Nephron (organoid): ENCODE results near the gene PPP1R16B.

Experiments used
- H3K27ac Mint-ChIP-seq, 3 experiments: 2 replicates each; pipeline ENCODE4 v1.8.0; 2020; ENCODE audit warnings: mixed read lengths in 3 of 3, mild to moderate bottlenecking in 2 of 3, moderate library complexity in 1 of 3
- H3K27me3 Mint-ChIP-seq: 2 replicates; pipeline ENCODE4 v1.8.0; 2021; ENCODE audit warnings: low read depth, mild to moderate bottlenecking, moderate library complexity, mixed read lengths
- H3K36me3 Mint-ChIP-seq: 2 replicates; pipeline ENCODE4 v1.8.0; 2020; ENCODE audit warnings: low read depth, mixed read lengths
- H3K4me1 Mint-ChIP-seq: 2 replicates; pipeline ENCODE4 v1.8.0; 2020; ENCODE audit warnings: mixed read lengths
- H3K4me3 Mint-ChIP-seq, 3 experiments: 2 replicates each; pipeline ENCODE4 v1.8.0; 2020; ENCODE audit warnings: mild to moderate bottlenecking in 3 of 3, mixed read lengths in 3 of 3, moderate library complexity in 2 of 3
- H3K9me3 Mint-ChIP-seq: 2 replicates; pipeline ENCODE4 v1.8.0; 2020; ENCODE audit warnings: mixed read lengths
- TF ChIP-seq, protein P1 (sequence below), 3 experiments: fragments of 200-600 bp; sonication (generic); IDR thresholded peaks; one replicate each; pipeline ENCODE4 v1.5.0; 2021; ENCODE audit warnings: antibody characterized with exemption in 3 of 3; ENCODE audit not compliant: unreplicated experiment in 3 of 3

Gene PPP1R16B

DNA sequence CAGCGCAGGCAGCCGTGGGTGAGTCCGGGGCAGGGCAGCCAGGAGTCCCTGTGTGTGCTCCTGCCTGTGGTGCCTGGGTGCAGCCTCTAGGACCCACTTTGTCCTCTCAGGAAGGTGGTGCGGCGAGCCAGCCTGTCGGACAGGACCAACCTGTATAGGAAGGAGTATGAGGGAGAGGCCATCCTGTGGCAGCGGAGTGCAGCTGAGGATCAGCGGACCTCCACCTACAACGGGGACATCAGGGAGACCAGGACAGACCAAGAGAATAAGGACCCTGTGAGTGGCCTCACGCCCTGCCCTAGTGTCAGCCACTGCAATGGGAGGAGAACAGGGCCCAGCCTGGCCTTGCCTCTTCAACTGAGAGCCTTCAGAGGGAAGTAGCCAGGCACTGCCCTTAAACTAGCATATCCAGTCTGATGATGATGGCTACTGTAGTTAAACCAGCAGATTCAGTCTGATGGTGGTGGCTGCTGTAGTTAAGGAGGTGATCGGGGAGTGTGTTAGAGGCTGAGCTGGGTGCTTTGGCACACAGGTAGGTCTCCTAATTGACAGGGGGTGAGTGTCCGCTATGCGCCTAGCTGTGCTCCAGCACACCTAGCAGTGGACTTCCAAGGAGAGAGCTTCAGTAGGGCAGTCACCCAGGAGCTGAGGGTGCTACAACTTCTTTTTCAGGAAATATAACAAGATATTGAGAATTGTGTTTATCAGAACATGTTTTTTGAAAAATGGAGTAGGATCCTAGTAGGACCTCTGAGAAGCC is 102.6 kb downstream of the PPP1R16B start:
- TF ChIP-seq, protein P1, sequence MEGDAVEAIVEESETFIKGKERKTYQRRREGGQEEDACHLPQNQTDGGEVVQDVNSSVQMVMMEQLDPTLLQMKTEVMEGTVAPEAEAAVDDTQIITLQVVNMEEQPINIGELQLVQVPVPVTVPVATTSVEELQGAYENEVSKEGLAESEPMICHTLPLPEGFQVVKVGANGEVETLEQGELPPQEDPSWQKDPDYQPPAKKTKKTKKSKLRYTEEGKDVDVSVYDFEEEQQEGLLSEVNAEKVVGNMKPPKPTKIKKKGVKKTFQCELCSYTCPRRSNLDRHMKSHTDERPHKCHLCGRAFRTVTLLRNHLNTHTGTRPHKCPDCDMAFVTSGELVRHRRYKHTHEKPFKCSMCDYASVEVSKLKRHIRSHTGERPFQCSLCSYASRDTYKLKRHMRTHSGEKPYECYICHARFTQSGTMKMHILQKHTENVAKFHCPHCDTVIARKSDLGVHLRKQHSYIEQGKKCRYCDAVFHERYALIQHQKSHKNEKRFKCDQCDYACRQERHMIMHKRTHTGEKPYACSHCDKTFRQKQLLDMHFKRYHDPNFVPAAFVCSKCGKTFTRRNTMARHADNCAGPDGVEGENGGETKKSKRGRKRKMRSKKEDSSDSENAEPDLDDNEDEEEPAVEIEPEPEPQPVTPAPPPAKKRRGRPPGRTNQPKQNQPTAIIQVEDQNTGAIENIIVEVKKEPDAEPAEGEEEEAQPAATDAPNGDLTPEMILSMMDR (IDR thresholded peaks at IDR 0.05; ENCODE audit: unreplicated experiment in 3 of 3): no peak
- no peaks in the 10 kb centered on the region for H3K36me3 Mint-ChIP-seq
- H3K4me3 Mint-ChIP-seq: no peak overlapping the region
- H3K27me3 Mint-ChIP-seq: peaks cover 45% of the 10 kb centered on the region
- H3K9me3 Mint-ChIP-seq: peaks cover 3% of the 10 kb centered on the region
- H3K4me1 Mint-ChIP-seq: no peaks in the 10 kb centered on the region
- no peak overlapping the region for H3K27ac Mint-ChIP-seq

DNA sequence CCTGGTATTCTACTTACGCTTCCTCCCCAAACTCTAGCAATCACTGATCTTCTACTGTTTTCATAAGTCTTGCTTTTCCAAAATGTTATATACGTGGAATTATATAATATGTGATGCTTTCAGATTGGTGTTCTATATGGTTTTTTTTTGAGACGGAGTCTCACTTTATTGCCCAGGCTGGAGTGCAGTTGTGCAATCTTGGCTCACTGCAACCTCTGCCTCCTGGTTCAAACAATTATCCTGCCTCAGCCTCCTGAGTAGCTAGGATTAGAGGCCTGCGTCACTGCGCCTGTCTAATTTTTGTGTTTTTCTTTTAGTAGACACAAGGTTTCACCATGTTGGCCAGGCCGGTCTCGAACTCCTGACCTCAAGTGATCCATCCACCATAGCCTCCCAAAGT is 109.9 kb downstream of the PPP1R16B start:
- peaks cover 27% of the 10 kb centered on the region for H3K27me3 Mint-ChIP-seq

DNA sequence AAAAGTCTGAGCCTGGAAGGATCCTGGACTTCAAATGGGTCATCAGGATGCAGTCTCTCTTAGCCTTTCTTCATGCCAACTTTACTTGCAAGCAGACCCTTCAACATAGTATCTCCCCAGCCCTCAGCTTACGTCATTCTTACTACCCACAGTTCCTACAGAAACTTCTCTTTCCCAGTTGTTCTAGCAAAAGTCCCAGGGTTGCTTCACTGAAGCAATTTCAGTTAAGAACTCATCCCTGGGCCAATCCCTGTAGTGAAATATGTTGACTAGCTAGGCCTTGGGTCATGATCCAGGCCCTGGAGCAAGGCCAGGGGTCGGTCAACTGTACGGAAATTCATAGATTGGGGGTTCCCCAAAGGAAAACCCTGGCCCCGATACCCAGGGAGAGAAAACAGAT is 112.2 kb downstream of the PPP1R16B start:
- Mint-ChIP-seq H3K27me3 (peaks cover 32% of the 10 kb centered on the region), H3K36me3 (no peaks in the 10 kb centered on the region), H3K4me1 (no peaks in the 10 kb centered on the region), H3K4me3 (no peak overlapping the region), H3K27ac (no peak overlapping the region), H3K9me3 (no peaks in the 10 kb centered on the region)
- TF ChIP-seq, protein P1 (IDR thresholded peaks at IDR 0.05; ENCODE audit: unreplicated experiment in 3 of 3): no peak

More for the DNA sequence above, 109.9 kb downstream of the PPP1R16B start:
- no peak overlapping the region for H3K27ac Mint-ChIP-seq
- TF ChIP-seq, protein P1 (IDR thresholded peaks at IDR 0.05; ENCODE audit: unreplicated experiment in 3 of 3): no peak
- no peak overlapping the region for H3K4me3 Mint-ChIP-seq
- H3K9me3 Mint-ChIP-seq: no peaks in the 10 kb centered on the region
- H3K4me1 Mint-ChIP-seq: no peaks in the 10 kb centered on the region
- H3K36me3 Mint-ChIP-seq: no peaks in the 10 kb centered on the region

DNA sequence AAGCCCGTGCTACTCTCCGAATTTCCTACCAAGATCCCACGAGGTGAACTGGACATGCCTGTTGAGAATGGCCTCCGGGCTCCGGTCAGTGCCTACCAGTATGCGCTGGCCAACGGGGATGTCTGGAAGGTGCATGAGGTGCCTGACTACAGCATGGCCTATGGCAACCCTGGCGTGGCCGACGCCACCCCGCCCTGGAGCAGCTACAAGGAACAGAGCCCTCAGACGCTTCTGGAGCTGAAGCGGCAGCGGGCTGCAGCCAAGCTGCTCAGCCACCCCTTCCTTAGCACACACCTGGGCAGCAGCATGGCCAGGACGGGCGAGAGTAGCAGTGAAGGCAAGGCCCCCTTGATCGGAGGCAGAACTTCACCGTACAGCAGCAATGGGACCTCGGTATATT is 112.7 kb downstream of the PPP1R16B start:
- Mint-ChIP-seq H3K27me3 (peaks cover 30% of the 10 kb centered on the region), H3K4me3 (no peak overlapping the region), H3K36me3 (no peaks in the 10 kb centered on the region), H3K9me3 (no peaks in the 10 kb centered on the region), H3K4me1 (no peaks in the 10 kb centered on the region), H3K27ac (no peak overlapping the region)
- TF ChIP-seq, protein P1 (IDR thresholded peaks at IDR 0.05; ENCODE audit: unreplicated experiment in 3 of 3): no peak

DNA sequence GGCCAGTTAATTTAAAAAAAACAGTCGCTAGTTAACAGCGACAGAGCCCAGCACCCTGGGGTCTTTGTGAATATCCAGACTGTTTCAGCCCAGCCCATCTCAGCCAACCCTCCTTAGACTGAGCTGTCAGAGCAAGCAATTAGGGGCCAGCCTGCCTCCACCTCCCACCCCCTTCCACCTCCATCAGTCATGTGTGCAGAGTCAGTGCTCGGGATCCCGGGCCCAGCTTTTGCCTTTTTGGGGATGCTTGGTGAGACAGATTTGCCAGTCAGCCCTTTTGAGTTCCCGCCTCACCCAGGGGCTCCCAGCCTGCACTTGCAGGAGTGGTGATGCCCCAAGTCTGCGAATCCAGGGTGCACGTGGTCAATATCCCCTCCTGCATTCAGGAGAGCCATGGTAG is 114.2 kb downstream of the PPP1R16B start:
- Mint-ChIP-seq H3K4me1 (no peaks in the 10 kb centered on the region), H3K27me3 (peaks cover 25% of the 10 kb centered on the region), H3K36me3 (no peaks in the 10 kb centered on the region), H3K4me3 (no peak overlapping the region), H3K27ac (no peak overlapping the region), H3K9me3 (no peaks in the 10 kb centered on the region)
- TF ChIP-seq, protein P1 (IDR thresholded peaks at IDR 0.05; ENCODE audit: unreplicated experiment in 3 of 3): no peak

DNA sequence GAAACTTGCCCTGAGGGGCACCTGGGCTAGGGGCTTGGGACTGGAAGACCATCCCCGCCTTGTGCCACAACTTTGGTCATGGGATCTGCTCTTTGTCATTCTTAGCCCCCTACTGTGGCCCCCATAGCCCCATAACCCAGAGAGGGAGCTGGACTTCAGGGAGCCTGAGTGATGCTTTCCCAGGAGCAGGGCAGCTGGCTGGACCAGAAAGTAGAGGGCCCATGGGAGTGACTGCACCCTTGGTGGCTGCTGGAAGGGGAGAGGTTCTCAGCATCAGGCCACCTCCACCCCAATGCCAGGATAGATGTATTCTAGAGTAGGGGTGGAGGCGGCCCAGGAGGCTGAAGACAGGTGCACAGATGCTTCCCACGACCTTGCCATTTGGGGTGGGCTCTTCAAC is 114.9 kb downstream of the PPP1R16B start:
- H3K27me3 Mint-ChIP-seq: peaks cover 29% of the 10 kb centered on the region
- H3K9me3 Mint-ChIP-seq: no peaks in the 10 kb centered on the region
- no peaks in the 10 kb centered on the region for H3K36me3 Mint-ChIP-seq
- TF ChIP-seq, protein P1 (IDR thresholded peaks at IDR 0.05; ENCODE audit: unreplicated experiment in 3 of 3): no peak
- no peak overlapping the region for H3K4me3 Mint-ChIP-seq
- no peaks in the 10 kb centered on the region for H3K4me1 Mint-ChIP-seq
- H3K27ac Mint-ChIP-seq: no peak overlapping the region
